Right ventricle myocardium inferior (tissue), 1 donor: ENCODE results near the gene MXRA8. TPM values are rescaled to one million over a fixed set of nuclear protein-coding genes. Genes with fewer than 3 reads are reported as not detected.
"Not testable (repeated sequence)": the region's sequence is repeated elsewhere in the genome, so short reads cannot be mapped to it uniquely, and the experiment has no call there.

Experiments
- ATAC-seq: fragments of 200-7000 bp; cut with Tn5 transposase; one replicate; pipeline ENCODE4 v1.9.1; 2020; ENCODE audit warnings: mild to moderate bottlenecking, moderate library complexity
- DNase-seq: peaks from one replicate; pipeline ENCODE4 v3.0.0; 2021; ENCODE audit errors: missing footprints
- intact Hi-C: fragments of 100-400 bp; cut with DNase I; formaldehyde crosslinking; loops from one replicate; pipeline ENCODE4 v1.11.0; 2022
- total RNA-seq: library from RNA; stranded (reverse); fragmentation: NEBNext Ultra II Directional; extraction: Animal tissue kit (Norgen Biotek cat#: 25700); gene quantifications from one replicate; pipeline ENCODE4 v1.2.1, GENCODE V29; 2021
- donor health status: DM: no; HTN: yes; CAD: no; lungs with severe emphysema.

MXRA8 gene
- total RNA-seq, 1 donor from 2014 or later: 21.8 TPM

DNA sequence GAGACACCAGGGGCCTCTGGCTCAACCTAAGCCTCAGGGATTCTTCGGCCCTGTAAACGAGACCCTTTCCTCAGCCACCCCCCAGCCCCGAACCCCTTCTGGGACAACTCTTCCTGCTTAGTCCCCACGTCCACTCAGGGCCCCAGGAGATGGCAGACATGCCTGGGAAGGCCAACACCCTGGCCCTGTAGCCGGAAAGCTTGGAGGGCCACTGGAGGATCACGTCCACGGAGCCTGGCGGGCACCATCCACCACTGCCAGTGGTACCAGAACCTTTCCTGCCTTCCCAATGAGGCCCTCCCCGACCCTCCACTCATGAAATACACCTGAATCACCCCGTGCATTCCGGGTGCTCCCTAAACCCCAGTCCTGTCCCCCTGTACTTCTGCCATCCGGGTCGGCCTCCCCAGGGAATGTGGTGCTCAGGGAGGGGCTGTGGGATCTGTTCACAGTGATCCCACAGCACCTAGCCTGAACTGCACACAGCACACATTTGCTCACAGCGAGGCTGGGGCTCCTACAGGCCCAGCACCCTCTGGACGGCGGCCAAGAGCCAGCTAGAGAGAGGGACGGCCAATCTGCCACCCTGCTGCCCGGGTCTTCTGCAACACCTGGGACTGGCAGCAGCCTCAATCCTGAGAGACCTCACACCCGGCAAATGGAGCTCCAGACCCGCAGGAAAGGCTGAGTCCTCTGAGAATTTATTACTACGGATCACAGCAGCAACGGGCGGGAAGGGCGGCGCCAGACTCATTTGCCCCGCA is 14.9 kb upstream of the MXRA8 start:
- ATAC-seq: no peak
- intact Hi-C loops: loop anchor here (1.0 to 2.0 kb wide), 2 partner anchors 21 to 24 kb away; partner anchors contain the start of gene DVL1
- peak; percentile 50 for DNase-seq

DNA sequence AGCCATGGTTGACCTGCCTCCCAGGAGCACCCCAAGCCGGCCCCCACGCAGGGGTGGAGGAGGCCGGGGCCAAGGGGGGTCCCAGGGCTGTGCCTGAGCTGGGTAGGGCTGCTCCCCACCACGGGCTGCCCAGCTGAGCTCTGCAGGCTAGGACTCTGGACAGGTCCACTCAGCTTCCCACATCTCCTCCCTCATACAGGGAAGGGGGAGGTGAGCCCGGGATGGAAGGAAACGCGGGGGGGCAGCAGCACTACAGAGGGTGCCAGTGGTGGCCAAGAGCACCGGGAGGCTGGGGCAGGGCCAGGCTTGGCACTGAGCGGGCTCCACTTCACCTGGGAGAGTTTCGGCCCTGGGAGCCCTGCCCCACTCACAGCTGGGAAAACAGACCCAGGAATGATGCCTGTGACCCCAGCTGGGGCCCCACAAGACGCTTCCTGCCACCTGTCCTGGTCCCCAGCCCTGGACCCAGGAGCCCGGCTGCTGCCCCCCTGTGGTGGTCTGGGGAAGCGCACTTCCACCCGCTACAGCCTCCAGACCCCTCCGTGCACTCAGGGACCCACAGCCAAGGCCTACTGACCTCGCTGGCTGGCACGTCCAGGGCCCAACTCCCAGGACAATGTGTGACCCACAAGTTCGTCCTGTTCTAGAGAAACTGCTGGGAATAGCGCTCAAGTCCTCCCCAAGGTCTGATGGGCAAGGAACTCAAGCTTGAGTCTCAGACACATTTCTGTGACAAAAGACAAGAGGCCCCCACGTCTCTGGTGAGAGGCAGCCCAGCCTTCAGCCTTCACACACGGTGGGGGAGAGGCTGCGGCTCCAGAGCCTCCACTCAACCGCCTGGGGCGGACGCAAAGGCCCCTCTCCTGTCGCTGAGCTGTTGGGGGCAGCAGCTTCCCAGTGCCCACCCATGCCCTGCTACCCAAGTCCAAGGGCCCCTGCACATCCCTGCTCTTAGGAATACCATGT is 13.7 kb upstream of the MXRA8 start:
- DNase-seq (peak; percentile 82), ATAC-seq (peak; percentile 29)
- intact Hi-C loops: loop anchor here (2.0 kb wide), 2 partner anchors 23 to 249 kb away; partner anchors contain the start of gene DVL1

- intact Hi-C loops: loop anchor here (2.0 kb wide), 1 partner anchor 249 kb away; no protein-coding TSS in a partner anchor
- no peak for ATAC-seq
- DNase-seq: peak; percentile 48
These were observed 13.0 kb upstream of the MXRA8 start for GRCh38 chr1:1371364-1371745.

GRCh38 chr1:1370771-1371300 is 12.5 kb upstream of the MXRA8 start:
- DNase-seq: peak; percentile 33
- ATAC-seq: no peak

DNA sequence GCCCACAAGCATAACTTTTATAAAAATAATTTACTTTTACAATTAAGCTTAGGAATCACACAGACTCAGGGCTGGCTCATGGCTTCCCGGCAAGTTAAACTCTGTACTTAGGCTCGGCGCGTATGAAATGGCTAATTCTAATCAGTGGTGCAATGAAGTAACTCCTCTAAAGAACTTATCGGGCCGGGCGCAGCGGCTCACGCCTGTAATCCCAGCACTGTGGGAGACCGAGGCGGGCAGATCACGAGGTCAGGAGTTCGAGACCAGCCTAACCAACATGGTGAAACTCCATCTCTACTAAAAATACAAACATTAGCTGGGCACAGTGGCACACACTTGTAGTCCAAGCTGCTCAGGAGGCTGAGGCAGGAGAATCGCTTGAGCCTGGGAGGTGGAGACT is 11.7 kb upstream of the MXRA8 start:
- ATAC-seq: not testable (repeated sequence)
- peak; percentile 21 for DNase-seq
- intact Hi-C loops: loop anchor here (2.0 kb wide), 1 partner anchor 247 kb away; no protein-coding TSS in a partner anchor

More at GRCh38 chr1:1370771-1371300, 12.5 kb upstream of the MXRA8 start:
- intact Hi-C loops: loop anchor here (2.0 kb wide), 1 partner anchor 248 kb away; no protein-coding TSS in a partner anchor

DNA sequence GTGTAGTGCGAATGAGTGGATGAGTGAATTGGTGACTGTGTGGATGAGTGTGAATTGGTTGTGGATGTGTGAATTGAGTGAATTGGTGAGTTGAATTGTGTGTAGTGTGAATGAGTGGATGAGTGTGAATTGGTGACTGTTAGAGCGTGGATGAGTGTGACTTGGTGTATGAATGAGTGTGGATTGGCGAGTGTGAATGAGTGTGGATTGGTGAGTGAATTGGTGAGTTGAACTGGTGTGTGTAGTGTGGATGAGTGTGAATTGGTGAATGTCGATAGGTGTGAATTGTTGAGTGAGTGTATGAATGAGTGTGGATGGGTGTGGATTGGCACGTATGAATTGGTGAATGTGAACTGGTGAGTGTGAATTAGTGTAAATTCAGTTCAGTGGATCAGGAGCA is 9.0 kb upstream of the MXRA8 start:
- no peak for ATAC-seq
- intact Hi-C loops: no loop called here
- DNase-seq: no peak

DNA sequence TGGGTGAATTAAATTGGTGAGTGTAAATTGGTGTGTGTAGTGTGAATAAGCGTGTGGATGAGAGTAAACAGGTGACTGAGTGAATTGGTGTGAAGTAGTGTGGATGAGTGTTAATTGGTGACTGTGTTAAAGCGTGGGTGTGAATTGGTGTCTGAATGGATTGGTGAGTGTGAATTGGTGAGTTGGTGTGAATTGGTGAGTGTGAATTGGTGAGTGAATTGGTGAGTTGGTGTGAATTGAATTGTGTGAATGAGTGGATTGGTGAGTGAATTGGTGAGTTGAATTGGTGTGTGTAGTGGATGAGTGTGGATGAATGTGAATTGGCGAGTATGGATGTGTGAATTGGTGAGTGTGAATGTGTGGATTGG is 8.3 kb upstream of the MXRA8 start:
- DNase-seq (no peak), ATAC-seq (no peak)
- intact Hi-C loops: no loop called here

- intact Hi-C loops: no loop called here
- DNase-seq (peak; percentile 15), ATAC-seq (no peak)
These were observed 7.7 kb upstream of the MXRA8 start for GRCh38 chr1:1365875-1366698.

DNA sequence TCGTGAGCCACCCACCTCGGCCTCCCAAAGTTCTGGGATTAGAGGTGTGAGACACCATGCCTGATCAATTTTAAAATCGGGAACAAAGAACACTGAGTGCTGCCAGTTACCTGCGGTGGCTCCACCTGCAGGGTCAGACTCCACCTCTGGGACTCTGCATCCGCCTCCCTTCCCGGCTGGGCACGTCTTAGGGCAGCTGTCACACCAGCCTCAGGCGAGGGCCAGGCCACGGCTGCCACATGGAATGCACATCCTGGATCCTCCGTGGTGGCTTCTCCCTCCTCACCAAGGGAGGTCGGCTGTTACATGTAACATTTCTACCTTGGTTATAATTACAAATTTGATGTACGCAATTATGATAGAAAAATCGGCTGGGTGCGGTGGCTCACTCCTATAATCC is 5.9 kb upstream of the MXRA8 start:
- intact Hi-C loops: no loop called here
- no peak for ATAC-seq
- peak; percentile 55 for DNase-seq

GRCh38 chr1:1361982-1362423 is 3.6 kb upstream of the MXRA8 start:
- DNase-seq: peak; percentile 86
- intact Hi-C loops: no loop called here
- peak; percentile 47 for ATAC-seq

- intact Hi-C loops: no loop called here
- peak; percentile 16 for DNase-seq
- ATAC-seq: no peak
These were observed 3.1 kb upstream of the MXRA8 start for GRCh38 chr1:1361233-1361981.

DNA sequence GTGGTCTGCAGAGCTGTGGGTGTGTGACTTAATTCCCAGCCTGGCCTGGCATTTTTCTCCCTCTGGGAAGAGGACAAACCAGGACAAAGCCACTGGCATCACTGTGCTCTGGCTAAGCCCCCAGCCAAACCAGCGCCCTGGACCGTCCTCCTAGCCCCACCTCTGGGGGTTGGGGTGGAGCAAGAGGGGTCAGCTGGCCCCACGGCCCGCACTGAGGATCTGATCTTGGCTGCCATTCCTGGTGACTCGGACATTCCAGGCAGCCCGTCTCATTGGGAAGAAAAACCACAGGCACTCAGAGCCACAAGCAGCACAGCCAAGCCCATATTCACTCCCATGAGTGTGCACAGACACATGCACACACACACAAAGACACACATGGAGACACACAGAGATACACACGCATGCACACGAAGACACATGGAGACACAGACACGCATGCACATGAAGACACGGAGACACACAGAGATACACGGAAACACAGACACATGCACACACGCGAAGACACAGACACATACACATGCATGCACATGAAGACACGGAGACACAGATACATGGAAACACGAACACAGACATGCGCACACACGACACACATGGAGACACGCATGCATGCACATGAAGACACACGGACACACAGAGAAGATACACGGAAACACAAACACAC is 2.3 kb upstream of the MXRA8 start:
- intact Hi-C loops: no loop called here
- DNase-seq (peak; percentile 78), ATAC-seq (peak; percentile 58)

- ATAC-seq (peak; percentile 21), DNase-seq (peak; percentile 68)
- intact Hi-C loops: no loop called here
These were observed 1.5 kb upstream of the MXRA8 start for GRCh38 chr1:1359664-1360468.

DNA sequence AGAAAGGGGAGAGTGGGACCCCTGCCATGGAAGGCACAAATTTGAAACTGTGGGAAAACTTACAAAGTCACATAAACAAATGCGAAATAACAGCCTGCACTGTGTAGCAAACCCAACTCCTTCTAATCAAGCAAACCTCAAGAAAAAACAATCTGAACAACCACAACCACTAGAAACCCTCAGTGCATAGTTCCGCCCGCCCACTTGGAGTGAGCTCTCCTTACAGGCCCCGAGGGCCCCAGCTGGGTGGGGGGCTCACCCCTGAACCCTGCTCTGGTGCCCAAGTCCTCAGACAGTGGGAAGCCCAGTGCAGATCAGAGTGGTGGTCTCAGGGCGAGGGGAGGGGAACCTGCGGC is 931 bp upstream of the MXRA8 start:
- ATAC-seq (no peak), DNase-seq (peak; percentile 65)
- intact Hi-C loops: no loop called here

- peak; percentile 42 for DNase-seq
- ATAC-seq: no peak
- intact Hi-C loops: no loop called here
These were observed 403 bp downstream of the MXRA8 start for GRCh38 chr1:1357871-1358432.

- ATAC-seq: no peak
- DNase-seq: peak; percentile 59
- intact Hi-C loops: no loop called here
These were observed 1.5 kb downstream of the MXRA8 start for GRCh38 chr1:1356796-1357401.
